ENCODE measurements around the gene SRPK3.
"Not testable (repeated sequence)": the region's sequence is repeated elsewhere in the genome, so short reads cannot be mapped to it uniquely, and the experiment has no call there.

The SRPK3 gene

DNA sequence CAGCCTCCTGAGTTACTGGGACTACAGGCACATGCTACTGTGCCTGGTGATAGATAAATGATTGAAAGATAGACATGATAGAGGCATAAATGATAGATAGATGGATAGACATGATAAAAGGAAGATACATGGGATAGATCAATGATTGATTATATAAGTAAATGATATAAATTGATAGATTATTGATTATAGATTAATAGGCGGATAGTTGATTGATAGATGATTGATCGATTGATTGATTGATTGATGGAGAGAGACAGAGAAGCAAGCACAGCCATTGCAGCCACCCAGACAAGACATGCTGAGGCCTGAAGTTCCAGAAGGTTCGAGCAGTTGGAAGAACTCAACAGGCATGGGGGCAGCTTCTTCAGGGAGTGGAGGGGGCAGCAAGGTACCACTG lies 34.5 kb upstream of the SRPK3 start:
- no peak for DNase-seq (ENCODE audit: low spot score)

DNA sequence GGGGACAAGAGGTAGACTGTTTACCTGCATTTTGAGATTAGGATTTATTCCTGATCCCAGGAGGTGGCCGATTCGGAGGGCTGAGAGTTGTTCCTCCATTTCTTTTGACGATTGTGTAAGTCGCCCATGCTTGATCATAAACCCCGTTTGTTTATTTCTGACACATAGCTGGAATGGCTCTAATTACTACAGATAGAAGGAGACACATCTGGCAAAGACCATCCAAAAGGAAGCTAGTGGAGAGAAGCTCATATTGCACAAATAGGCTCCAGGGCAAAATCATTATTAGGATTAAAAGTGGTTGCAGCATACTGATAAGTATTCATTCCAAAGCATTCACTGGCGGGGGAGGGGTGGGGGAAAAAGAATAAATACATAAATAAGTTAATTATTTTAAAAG lies 33.9 kb upstream of the SRPK3 start:
- DNase-seq (ENCODE audit: low spot score) = not testable (repeated sequence)

- not testable (repeated sequence) for DNase-seq (ENCODE audit: low spot score)
These were observed 31.8 kb upstream of the SRPK3 start for GRCh38 chrX:153749017-153749416.

DNA sequence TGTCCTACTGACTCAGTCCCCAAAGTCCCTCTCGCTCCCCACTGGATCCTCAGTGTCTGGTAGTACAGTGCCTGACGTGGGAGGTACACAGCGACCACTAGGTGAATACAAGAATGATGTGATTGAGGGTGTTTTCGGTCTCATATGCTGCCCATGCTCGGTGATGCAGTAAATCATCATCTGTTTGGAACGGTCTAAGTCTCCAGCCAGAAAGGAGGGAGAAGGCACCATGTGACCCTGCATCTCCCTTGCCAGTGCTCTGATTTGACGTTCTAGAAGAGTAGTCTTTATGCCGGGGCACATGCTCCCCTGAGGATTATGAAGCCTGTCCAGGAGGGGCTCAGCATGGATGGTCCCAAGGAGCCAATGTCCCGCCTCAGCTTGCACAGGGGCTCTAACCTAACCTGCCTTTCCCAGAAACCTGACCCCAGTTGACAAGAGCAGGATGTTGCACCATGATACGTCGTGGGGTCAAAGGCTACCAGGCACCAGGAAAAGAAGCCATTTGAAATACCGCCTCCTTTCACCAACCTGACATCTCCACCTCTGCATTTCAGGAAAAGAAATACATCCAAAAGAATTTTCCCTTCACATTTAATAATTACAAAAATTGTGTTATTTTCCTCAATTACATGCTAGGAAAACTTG lies 30.6 kb upstream of the SRPK3 start:
- no peak for DNase-seq (ENCODE audit: low spot score)

DNA sequence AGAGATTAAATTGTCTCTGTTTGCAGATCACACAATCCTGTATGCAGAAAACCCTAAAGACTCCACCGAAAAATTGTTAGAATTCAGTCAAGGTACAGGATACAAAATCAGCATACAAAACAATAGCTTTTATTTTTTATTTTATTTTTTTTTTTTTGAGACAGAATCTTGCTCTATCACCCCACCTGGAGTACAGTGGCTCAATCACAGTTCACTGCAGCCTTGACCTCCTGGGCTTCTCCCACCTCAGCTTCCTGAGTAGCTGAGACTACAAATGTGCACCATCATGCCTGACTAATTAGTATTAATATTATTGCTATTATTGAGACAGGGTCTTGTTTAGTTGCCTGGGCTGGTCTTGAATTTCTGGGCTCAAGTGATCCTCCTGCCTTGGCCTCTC lies 25.7 kb upstream of the SRPK3 start:
- no peak for DNase-seq (ENCODE audit: low spot score)

- no peak for DNase-seq (ENCODE audit: low spot score)
These were observed 19.0 kb upstream of the SRPK3 start for GRCh38 chrX:153761863-153762262.

GRCh38 chrX:153762626-153763173 lies 18.1 kb upstream of the SRPK3 start:
- DNase-seq (ENCODE audit: low spot score) = no peak

- DNase-seq (ENCODE audit: low spot score) = no peak
These were observed 17.4 kb upstream of the SRPK3 start for GRCh38 chrX:153763298-153763932.

DNA sequence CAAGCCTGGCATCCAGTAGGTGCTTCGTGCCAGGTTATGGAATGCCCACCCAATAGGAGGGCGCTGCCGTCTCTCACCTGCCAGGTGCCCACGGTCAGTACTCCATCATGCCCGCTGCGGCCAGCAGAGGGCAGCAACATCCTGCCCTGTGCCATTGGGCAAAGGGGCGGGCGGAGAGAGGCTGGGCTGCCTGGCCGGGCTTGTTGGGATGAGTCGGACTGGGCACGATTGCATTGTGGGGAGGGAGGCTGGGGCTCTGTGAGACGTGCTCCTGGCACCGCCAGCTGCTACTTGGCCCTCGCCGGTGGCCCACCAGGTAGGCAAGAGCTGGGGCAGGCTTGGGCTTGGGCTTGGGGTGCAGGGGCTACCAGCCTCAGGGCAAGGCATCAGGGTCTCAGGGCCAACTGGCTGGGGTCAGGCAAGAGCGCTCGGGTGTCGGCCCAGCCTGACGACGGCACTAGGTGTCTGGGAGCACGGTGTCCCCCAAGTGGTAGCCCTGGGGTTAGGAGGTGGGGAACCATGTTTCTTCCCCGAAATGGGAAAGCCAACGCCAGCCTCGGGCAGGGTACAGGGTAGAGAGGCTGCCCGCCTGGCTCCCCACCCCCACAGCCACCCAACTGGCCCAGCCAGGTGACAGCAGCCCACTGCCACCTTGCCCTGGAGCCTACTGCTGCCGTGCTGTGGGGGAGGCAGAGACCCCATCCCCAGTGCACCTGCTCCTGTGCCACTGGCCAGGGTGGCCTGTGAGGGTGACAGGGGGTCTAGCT lies 16.7 kb upstream of the SRPK3 start, which contains the start of gene PLXNB3:
Gene PLXNB3 (plus strand): TSS at position 261 of the 767 bp plus-strand sequence. CDS start 1,287 bp downstream, outside the sequence.
- DNase-seq (ENCODE audit: low spot score) = peak; percentile 70

DNA sequence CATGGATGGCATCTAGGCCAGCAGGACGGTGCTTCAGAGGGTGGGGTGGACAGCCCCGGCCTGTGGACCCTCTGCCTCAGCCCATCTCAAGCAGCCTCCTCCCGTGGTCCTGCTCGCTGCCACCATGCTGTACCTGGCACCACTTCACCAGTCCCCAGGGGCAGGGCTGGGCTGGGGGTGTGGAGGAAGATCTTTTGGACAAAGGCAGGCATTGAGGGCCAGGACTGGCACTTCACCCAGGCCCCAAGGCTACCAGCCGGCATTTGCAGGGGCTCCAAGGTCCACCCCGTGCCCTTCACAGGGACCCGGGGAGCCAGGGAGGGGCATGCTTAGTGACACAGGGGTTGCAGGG lies 16.1 kb upstream of the SRPK3 start:
- no peak for DNase-seq (ENCODE audit: low spot score)

- DNase-seq (ENCODE audit: low spot score) = peak; percentile 4
These were observed 15.4 kb upstream of the SRPK3 start for GRCh38 chrX:153765138-153766079.

DNA sequence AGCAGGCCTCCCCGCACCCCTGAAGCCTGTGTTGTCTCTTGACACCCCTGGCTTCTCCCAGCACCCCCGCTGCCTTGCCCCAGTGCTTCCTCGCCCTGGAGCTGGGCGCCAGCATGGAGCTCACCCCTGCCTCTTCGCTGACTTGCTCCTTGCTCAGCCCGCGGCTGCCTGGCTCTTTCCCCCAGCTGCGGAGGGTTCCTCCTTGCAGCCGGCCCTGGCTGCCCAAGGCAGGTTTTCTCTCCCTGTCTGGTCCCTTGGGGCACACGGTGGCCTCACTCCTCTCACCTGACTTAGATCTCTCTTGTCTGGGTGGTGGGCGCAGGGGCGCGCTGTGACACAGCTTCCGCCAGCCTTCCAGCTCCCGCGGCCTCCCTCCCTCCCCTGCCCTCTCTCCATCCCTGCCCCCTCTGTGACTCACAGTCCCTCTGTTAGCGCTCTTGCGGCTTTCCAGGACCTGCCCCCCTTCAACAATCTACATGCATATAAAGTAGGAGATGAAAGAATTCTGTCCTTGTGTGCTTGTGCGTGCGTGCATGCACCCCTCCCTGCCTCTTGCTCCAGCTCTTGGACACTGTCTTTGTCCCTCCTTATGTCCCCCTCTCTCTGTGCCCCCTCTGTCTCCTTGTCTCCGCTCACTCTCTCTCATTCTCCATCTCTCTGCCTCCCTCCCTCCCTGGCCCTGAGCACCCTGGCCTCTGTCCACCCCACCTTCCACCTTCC lies 14.6 kb upstream of the SRPK3 start:
- no peak for DNase-seq (ENCODE audit: low spot score)

DNA sequence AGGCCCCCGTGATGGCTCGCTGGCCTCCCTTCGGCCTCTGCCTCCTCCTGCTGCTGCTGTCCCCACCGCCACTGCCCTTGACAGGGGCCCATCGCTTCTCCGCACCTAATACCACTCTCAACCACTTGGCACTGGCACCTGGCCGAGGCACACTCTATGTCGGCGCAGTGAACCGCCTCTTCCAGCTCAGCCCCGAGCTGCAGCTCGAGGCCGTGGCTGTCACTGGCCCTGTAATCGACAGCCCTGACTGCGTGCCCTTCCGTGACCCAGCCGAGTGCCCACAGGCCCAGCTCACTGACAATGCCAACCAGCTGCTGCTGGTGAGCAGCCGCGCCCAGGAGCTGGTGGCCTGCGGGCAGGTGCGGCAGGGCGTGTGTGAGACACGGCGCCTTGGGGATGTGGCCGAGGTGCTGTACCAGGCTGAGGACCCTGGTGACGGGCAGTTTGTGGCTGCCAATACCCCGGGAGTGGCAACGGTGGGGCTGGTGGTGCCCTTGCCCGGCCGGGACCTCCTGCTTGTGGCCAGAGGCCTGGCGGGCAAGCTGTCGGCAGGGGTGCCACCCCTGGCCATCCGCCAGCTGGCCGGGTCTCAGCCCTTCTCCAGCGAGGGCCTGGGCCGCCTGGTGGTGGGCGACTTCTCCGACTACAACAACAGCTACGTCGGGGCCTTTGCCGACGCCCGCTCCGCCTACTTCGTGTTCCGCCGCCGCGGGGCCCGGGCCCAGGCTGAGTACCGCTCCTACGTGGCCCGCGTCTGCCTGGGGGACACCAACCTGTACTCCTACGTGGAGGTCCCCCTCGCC lies 13.8 kb upstream of the SRPK3 start:
- DNase-seq (ENCODE audit: low spot score) = no peak

- no peak for DNase-seq (ENCODE audit: low spot score)
These were observed 13.2 kb upstream of the SRPK3 start for GRCh38 chrX:153767674-153768055.

GRCh38 chrX:153768311-153769157 lies 12.3 kb upstream of the SRPK3 start:
- no peak for DNase-seq (ENCODE audit: low spot score)

DNA sequence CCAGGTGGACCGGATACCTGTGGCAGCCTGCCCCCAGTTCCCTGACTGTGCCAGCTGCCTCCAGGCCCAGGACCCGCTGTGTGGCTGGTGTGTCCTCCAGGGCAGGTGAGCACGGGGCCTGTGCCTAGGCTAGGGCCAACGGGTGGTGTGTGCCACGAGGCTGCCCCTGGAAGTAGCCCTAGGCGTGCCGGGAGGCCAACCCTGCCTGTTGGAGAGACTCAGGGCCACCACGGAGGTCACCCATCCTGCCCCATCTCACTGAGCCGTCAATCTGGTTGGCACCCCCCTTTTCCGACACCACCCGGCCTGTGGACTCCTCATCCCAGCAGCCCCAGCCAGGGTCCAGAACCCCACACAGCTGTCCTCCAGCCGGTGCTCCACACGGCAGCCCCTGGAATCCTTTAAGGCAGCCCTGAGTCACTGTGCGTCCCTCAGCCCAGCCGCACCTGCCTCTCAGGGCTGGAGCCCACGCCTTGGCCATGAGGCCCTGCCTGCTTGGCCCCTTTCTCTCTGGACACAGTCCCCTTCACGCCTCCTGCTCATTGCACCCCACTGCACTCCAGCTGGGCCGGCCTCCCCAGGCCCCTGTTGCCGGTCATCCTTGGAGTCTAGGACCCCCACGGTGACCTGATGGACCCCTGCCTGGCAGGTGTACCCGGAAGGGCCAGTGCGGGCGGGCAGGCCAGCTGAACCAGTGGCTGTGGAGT lies 11.5 kb upstream of the SRPK3 start:
- no peak for DNase-seq (ENCODE audit: low spot score)

DNA sequence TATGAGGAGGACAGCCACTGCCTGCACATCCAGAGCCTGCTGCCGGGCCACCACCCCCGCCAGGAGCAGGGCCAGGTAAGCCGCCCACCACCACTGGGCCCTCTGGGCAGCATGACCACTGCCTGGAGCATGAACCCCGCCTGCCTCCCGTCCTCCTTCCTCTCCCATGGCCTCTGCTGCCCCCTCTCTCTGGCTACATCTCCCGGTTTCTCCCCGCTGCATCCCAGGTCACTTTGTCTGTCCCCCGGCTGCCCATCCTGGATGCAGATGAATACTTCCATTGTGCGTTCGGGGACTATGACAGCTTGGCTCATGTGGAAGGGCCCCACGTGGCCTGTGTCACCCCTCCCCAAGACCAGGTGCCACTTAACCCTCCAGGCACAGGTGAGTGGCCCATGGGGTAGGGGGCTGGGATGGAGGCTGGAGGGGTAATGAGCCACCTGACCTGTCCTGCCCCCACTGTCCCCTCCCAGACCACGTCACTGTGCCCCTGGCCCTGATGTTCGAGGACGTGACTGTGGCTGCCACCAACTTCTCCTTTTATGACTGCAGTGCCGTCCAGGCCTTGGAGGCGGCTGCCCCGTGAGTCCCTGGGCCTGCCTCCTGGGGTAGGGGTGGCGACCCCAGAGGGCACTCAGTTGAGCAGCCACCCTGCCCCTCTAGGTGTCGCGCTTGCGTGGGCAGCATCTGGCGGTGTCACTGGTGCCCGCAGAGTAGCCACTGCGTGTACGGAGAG lies 10.8 kb upstream of the SRPK3 start:
- DNase-seq (ENCODE audit: low spot score) = peak; percentile 4

All from HuH-7.5 (cell line).